Liver (tissue), 3 donors: Measurements from ENCODE around the gene SLC2A5.

Experiments used
- EGR1 ChIP-seq, 2 donors: IDR thresholded peaks; 2 replicates each; pipeline ENCODE4 v1.6.1; 2016 to 2018; ENCODE audit warnings: antibody characterized with exemption in 2 of 2, low read depth in 2 of 2
- FOXA1 ChIP-seq: IDR thresholded peaks from 2 replicates; pipeline ENCODE4 v1.6.1; 2016; ENCODE audit warnings: antibody characterized with exemption
- GABPA ChIP-seq, 2 donors: IDR thresholded peaks in 1 of 2; conservative IDR thresholded peaks in 1 of 2; 2 replicates each; pipeline ENCODE4 v1.6.1; 2016; ENCODE audit warnings: antibody characterized with exemption in 2 of 2, mild to moderate bottlenecking in 1 of 2, moderate library complexity in 1 of 2
- JUND ChIP-seq, 2 donors: IDR thresholded peaks; 2 replicates each; pipeline ENCODE4 v1.6.1; 2016; ENCODE audit warnings: antibody characterized with exemption in 2 of 2
- NR2F2 ChIP-seq: IDR thresholded peaks from 2 replicates; pipeline ENCODE4 v1.6.1; 2016; ENCODE audit warnings: antibody characterized with exemption
- RAD21 ChIP-seq, 2 donors: IDR thresholded peaks; 2 replicates each; pipeline ENCODE4 v1.6.1; 2016; ENCODE audit warnings: antibody characterized with exemption in 2 of 2, mild to moderate bottlenecking in 2 of 2
- REST ChIP-seq: IDR thresholded peaks from 2 replicates; pipeline ENCODE4 v1.6.1; 2016; ENCODE audit warnings: antibody characterized with exemption, mild to moderate bottlenecking
- SP1 ChIP-seq: IDR thresholded peaks from 2 replicates; pipeline ENCODE4 v1.6.1; 2018; ENCODE audit warnings: antibody characterized with exemption, mild to moderate bottlenecking
- TAF1 ChIP-seq: conservative IDR thresholded peaks from 2 replicates; pipeline ENCODE4 v1.6.1; 2016; ENCODE audit warnings: antibody characterized with exemption, mild to moderate bottlenecking
- YY1 ChIP-seq: IDR thresholded peaks from 2 replicates; pipeline ENCODE4 v1.6.1; 2016; ENCODE audit warnings: antibody characterized with exemption, mild to moderate bottlenecking
- TF ChIP-seq, protein P1 (sequence below): fragments of 150-350 bp; IDR thresholded peaks from 2 replicates; pipeline ENCODE4 v1.5.1; 2017; ENCODE audit warnings: improper control_type of control experiment, low read depth, low read length; ENCODE audit not compliant: missing input control
- TF ChIP-seq, protein P2 (sequence below): IDR thresholded peaks from 2 replicates; pipeline ENCODE4 v1.6.1; 2016; ENCODE audit warnings: antibody characterized with exemption
- TF ChIP-seq, protein P3 (sequence below): IDR thresholded peaks from 2 replicates; pipeline ENCODE4 v1.6.1; 2016; ENCODE audit warnings: antibody characterized with exemption
- donor health status: healthy.
- donor health status: healthy.

DNA sequence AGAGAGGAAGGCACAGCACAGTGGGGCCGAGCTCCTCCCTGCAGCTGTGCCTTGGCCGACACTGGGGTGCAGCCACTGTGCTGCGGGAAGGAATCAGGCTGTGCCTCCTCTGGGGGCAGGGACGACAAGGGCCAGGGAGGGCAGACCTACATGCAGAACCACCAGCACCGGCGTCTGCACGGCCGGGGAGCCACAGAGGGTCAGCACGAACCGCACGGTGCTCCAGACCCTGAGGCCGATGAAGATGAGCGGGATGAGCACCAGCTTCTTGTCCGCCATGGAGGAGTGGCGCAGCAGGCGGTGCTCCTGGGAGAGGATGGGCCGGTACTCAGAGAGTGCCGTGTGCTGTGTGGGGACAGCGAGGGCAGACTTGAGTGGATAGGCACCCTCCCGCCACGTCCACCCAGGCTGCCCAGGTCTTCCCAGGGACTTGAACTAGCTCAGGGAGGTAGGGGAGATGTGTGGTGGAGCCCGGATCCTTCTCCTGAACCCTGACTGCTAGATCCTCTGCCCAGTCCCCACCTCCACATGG lies 36.0 kb upstream of the SLC2A5 start:
- TF ChIP-seq, protein P1, sequence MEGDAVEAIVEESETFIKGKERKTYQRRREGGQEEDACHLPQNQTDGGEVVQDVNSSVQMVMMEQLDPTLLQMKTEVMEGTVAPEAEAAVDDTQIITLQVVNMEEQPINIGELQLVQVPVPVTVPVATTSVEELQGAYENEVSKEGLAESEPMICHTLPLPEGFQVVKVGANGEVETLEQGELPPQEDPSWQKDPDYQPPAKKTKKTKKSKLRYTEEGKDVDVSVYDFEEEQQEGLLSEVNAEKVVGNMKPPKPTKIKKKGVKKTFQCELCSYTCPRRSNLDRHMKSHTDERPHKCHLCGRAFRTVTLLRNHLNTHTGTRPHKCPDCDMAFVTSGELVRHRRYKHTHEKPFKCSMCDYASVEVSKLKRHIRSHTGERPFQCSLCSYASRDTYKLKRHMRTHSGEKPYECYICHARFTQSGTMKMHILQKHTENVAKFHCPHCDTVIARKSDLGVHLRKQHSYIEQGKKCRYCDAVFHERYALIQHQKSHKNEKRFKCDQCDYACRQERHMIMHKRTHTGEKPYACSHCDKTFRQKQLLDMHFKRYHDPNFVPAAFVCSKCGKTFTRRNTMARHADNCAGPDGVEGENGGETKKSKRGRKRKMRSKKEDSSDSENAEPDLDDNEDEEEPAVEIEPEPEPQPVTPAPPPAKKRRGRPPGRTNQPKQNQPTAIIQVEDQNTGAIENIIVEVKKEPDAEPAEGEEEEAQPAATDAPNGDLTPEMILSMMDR = no peak
- TF ChIP-seq TAF1 = no peak
- TF ChIP-seq RAD21 (IDR thresholded peaks at IDR 0.05) = no peak
- TF ChIP-seq, protein P2, sequence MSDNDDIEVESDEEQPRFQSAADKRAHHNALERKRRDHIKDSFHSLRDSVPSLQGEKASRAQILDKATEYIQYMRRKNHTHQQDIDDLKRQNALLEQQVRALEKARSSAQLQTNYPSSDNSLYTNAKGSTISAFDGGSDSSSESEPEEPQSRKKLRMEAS = no peak
- TF ChIP-seq YY1 = no peak
- no peak for TF ChIP-seq FOXA1
- TF ChIP-seq REST = no peak
- no peak for TF ChIP-seq GABPA (IDR thresholded peaks at IDR 0.05 in 1 of 2, conservative IDR thresholded peaks at IDR 0.05 in 1 of 2)
- no peak for TF ChIP-seq JUND (IDR thresholded peaks at IDR 0.05)
- TF ChIP-seq SP1 = no peak
- TF ChIP-seq, protein P3, sequence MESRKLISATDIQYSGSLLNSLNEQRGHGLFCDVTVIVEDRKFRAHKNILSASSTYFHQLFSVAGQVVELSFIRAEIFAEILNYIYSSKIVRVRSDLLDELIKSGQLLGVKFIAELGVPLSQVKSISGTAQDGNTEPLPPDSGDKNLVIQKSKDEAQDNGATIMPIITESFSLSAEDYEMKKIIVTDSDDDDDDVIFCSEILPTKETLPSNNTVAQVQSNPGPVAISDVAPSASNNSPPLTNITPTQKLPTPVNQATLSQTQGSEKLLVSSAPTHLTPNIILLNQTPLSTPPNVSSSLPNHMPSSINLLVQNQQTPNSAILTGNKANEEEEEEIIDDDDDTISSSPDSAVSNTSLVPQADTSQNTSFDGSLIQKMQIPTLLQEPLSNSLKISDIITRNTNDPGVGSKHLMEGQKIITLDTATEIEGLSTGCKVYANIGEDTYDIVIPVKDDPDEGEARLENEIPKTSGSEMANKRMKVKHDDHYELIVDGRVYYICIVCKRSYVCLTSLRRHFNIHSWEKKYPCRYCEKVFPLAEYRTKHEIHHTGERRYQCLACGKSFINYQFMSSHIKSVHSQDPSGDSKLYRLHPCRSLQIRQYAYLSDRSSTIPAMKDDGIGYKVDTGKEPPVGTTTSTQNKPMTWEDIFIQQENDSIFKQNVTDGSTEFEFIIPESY = no peak
- TF ChIP-seq EGR1 (IDR thresholded peaks at IDR 0.05; ENCODE audit: low read depth in 2 of 2) = no peak
- TF ChIP-seq NR2F2 = no peak
